ENCODE measurements around the gene PIN1.
"Not testable (repeated sequence)": the region's sequence is repeated elsewhere in the genome, so short reads cannot be mapped to it uniquely, and the experiment has no call there.

Gene PIN1

GRCh38 chr19:9818175-9818733 lies 16.9 kb upstream of the PIN1 start:
- Histone ChIP-seq H3K4me3 (ENCODE audit: control insufficient read depth in 1 of 7, extremely low read depth in 1 of 7, insufficient read depth in 4 of 7, low read depth in 2 of 7, low read length in 6 of 7) (peak overlapping the region; percentile 90 to 99 (median 95)), H3K9me3 (ENCODE audit: control extremely low read depth in 1 of 5, control insufficient read depth in 4 of 5, insufficient read depth in 2 of 5, low read depth in 1 of 5, low read length in 4 of 5) (peaks cover 0 to 3% (median 0%) of the 10 kb centered on the region in 5 experiments), H3K27ac (ENCODE audit: insufficient read depth in 1 of 2, low read depth in 1 of 2, low read length in 2 of 2, poor library complexity in 1 of 2, severe bottlenecking in 2 of 2) (peak overlapping the region; percentile 75 to 89), H3K27me3 (replicated peaks in 2 of 5; ENCODE audit: control insufficient read depth in 4 of 5, insufficient read depth in 5 of 5, low read length in 4 of 5) (no peaks in the 10 kb centered on the region), H3K36me3 (ENCODE audit: control insufficient read depth in 4 of 4, insufficient read depth in 4 of 4, low read length in 3 of 4) (peaks cover 3 to 8% (median 5%) of the 10 kb centered on the region in 4 experiments), H3K4me1 (ENCODE audit: control extremely low read depth in 1 of 4, control insufficient read depth in 4 of 4, insufficient read depth in 4 of 4, low read length in 3 of 4) (peaks cover 0 to 20% (median 14%) of the 10 kb centered on the region in 4 experiments)
- ChIA-PET CTCF (no interaction called here), POLR2A (interaction anchor here (0.7 to 1.7 kb wide), 6 partner anchors 9 to 583 kb away, joined by 3 to 7 read pairs (median 5); partner anchors contain the start of gene UBL5)
- peak in 2 of 3 donors; percentile 21 to 25 for DNase-seq
- under 1% methylated on average over 32 of the region's 39 CpGs for WGBS (ENCODE audit: insufficient coverage)

GRCh38 chr19:9818734-9819595 lies 16.2 kb upstream of the PIN1 start, which contains the start of gene FBXL12:
TSS of gene FBXL12 (minus strand) at chr19:9819079. CDS start at chr19:9818813, 266 bp downstream.
- WGBS (ENCODE audit: insufficient coverage): 0% methylated on average over 74 of the region's 82 CpGs
- no peaks in the 10 kb centered on the region for H3K27me3 ChIP-seq (replicated peaks in 2 of 5; ENCODE audit: control insufficient read depth in 4 of 5, insufficient read depth in 5 of 5, low read length in 4 of 5)
- ChIA-PET CTCF (no interaction called here), POLR2A (interaction anchor here (0.6 to 1.7 kb wide), 7 partner anchors 9 to 582 kb away, joined by 3 to 7 read pairs (median 5); partner anchors contain the start of genes UBL5 and ZNF846)
- peak; percentile 99 to 100 (median 99) for DNase-seq
- peak within 1 kb of the TSS; percentile 90 to 99 (median 95) for H3K4me3 ChIP-seq (ENCODE audit: control insufficient read depth in 1 of 7, extremely low read depth in 1 of 7, insufficient read depth in 4 of 7, low read depth in 2 of 7, low read length in 6 of 7)
- peaks cover 0 to 3% (median 0%) of the 10 kb centered on the region in 5 experiments for H3K9me3 ChIP-seq (ENCODE audit: control extremely low read depth in 1 of 5, control insufficient read depth in 4 of 5, insufficient read depth in 2 of 5, low read depth in 1 of 5, low read length in 4 of 5)
- H3K4me1 ChIP-seq (ENCODE audit: control extremely low read depth in 1 of 4, control insufficient read depth in 4 of 4, insufficient read depth in 4 of 4, low read length in 3 of 4): peaks cover 0 to 20% (median 14%) of the 10 kb centered on the region in 4 experiments
- peaks cover 2 to 8% (median 5%) of the 10 kb centered on the region in 4 experiments for H3K36me3 ChIP-seq (ENCODE audit: control insufficient read depth in 4 of 4, insufficient read depth in 4 of 4, low read length in 3 of 4)
- H3K27ac ChIP-seq (ENCODE audit: insufficient read depth in 1 of 2, low read depth in 1 of 2, low read length in 2 of 2, poor library complexity in 1 of 2, severe bottlenecking in 2 of 2): peak within 1 kb of the TSS; percentile 75 to 89

GRCh38 chr19:9819596-9819909 lies 15.6 kb upstream of the PIN1 start:
- Histone ChIP-seq H3K4me1 (ENCODE audit: control extremely low read depth in 1 of 4, control insufficient read depth in 4 of 4, insufficient read depth in 4 of 4, low read length in 3 of 4) (peaks cover 0 to 20% (median 14%) of the 10 kb centered on the region in 4 experiments), H3K9me3 (ENCODE audit: control extremely low read depth in 1 of 5, control insufficient read depth in 4 of 5, insufficient read depth in 2 of 5, low read depth in 1 of 5, low read length in 4 of 5) (peaks cover 0 to 3% (median 0%) of the 10 kb centered on the region in 5 experiments), H3K27ac (ENCODE audit: insufficient read depth in 1 of 2, low read depth in 1 of 2, low read length in 2 of 2, poor library complexity in 1 of 2, severe bottlenecking in 2 of 2) (peak overlapping the region in 1 of 2 experiments; percentile 43), H3K4me3 (ENCODE audit: control insufficient read depth in 1 of 7, extremely low read depth in 1 of 7, insufficient read depth in 4 of 7, low read depth in 2 of 7, low read length in 6 of 7) (peak overlapping the region; percentile 44 to 83 (median 61)), H3K27me3 (replicated peaks in 2 of 5; ENCODE audit: control insufficient read depth in 4 of 5, insufficient read depth in 5 of 5, low read length in 4 of 5) (no peaks in the 10 kb centered on the region), H3K36me3 (ENCODE audit: control insufficient read depth in 4 of 4, insufficient read depth in 4 of 4, low read length in 3 of 4) (peaks cover 2 to 8% (median 5%) of the 10 kb centered on the region in 4 experiments)
- POLR2A ChIA-PET: interaction anchor here (0.6 to 1.7 kb wide), 5 partner anchors 8 to 198 kb away, joined by 3 to 6 read pairs (median 3); partner anchors contain the start of genes UBL5 and ZNF846
- 0% methylated on average over 17 of the region's 21 CpGs for WGBS (ENCODE audit: insufficient coverage)
- DNase-seq: no peak
- CTCF ChIA-PET: no interaction called here

GRCh38 chr19:9820034-9820433 lies 15.1 kb upstream of the PIN1 start:
- H3K9me3 ChIP-seq (ENCODE audit: control extremely low read depth in 1 of 5, control insufficient read depth in 4 of 5, insufficient read depth in 2 of 5, low read depth in 1 of 5, low read length in 4 of 5); H3K27me3 ChIP-seq (replicated peaks in 2 of 5; ENCODE audit: control insufficient read depth in 4 of 5, insufficient read depth in 5 of 5, low read length in 4 of 5); DNase-seq; H3K27ac ChIP-seq (ENCODE audit: insufficient read depth in 1 of 2, low read depth in 1 of 2, low read length in 2 of 2, poor library complexity in 1 of 2, severe bottlenecking in 2 of 2); POLR2A ChIA-PET; CTCF ChIA-PET; H3K36me3 ChIP-seq (ENCODE audit: control insufficient read depth in 4 of 4, insufficient read depth in 4 of 4, low read length in 3 of 4): not testable (repeated sequence)
- 89% methylated on average over 2 of the region's 8 CpGs for WGBS (ENCODE audit: insufficient coverage)
- peaks cover 0 to 20% (median 14%) of the 10 kb centered on the region in 4 experiments for H3K4me1 ChIP-seq (ENCODE audit: control extremely low read depth in 1 of 4, control insufficient read depth in 4 of 4, insufficient read depth in 4 of 4, low read length in 3 of 4)
- H3K4me3 ChIP-seq (ENCODE audit: control insufficient read depth in 1 of 7, extremely low read depth in 1 of 7, insufficient read depth in 4 of 7, low read depth in 2 of 7, low read length in 6 of 7): peak overlapping the region in 5 of 7 experiments; percentile 54 to 83 (median 69)

GRCh38 chr19:9823816-9824215 lies 11.3 kb upstream of the PIN1 start:
- Histone ChIP-seq H3K27me3 (replicated peaks in 2 of 5; ENCODE audit: control insufficient read depth in 4 of 5, insufficient read depth in 5 of 5, low read length in 4 of 5) (no peaks in the 10 kb centered on the region), H3K4me1 (ENCODE audit: control extremely low read depth in 1 of 4, control insufficient read depth in 4 of 4, insufficient read depth in 4 of 4, low read length in 3 of 4) (peaks cover 5 to 27% (median 20%) of the 10 kb centered on the region in 4 experiments), H3K27ac (ENCODE audit: insufficient read depth in 1 of 2, low read depth in 1 of 2, low read length in 2 of 2, poor library complexity in 1 of 2, severe bottlenecking in 2 of 2) (no peak overlapping the region), H3K4me3 (ENCODE audit: control insufficient read depth in 1 of 7, extremely low read depth in 1 of 7, insufficient read depth in 4 of 7, low read depth in 2 of 7, low read length in 6 of 7) (no peak overlapping the region), H3K9me3 (ENCODE audit: control extremely low read depth in 1 of 5, control insufficient read depth in 4 of 5, insufficient read depth in 2 of 5, low read depth in 1 of 5, low read length in 4 of 5) (no peaks in the 10 kb centered on the region), H3K36me3 (ENCODE audit: control insufficient read depth in 4 of 4, insufficient read depth in 4 of 4, low read length in 3 of 4) (peaks cover 0 to 2% (median 1%) of the 10 kb centered on the region in 4 experiments)
- no peak for DNase-seq
- ChIA-PET POLR2A (no interaction called here), CTCF (no interaction called here)
- WGBS (ENCODE audit: insufficient coverage): 100% methylated on average over 3 of the region's 5 CpGs

- peak; percentile 87 to 91 (median 90) for DNase-seq
- Histone ChIP-seq H3K36me3 (ENCODE audit: control insufficient read depth in 4 of 4, insufficient read depth in 4 of 4, low read length in 3 of 4) (peaks cover 0 to 16% (median 10%) of the 10 kb centered on the region in 4 experiments), H3K4me1 (ENCODE audit: control extremely low read depth in 1 of 4, control insufficient read depth in 4 of 4, insufficient read depth in 4 of 4, low read length in 3 of 4) (peaks cover 5 to 24% (median 16%) of the 10 kb centered on the region in 4 experiments), H3K9me3 (ENCODE audit: control extremely low read depth in 1 of 5, control insufficient read depth in 4 of 5, insufficient read depth in 2 of 5, low read depth in 1 of 5, low read length in 4 of 5) (no peaks in the 10 kb centered on the region), H3K27ac (ENCODE audit: insufficient read depth in 1 of 2, low read depth in 1 of 2, low read length in 2 of 2, poor library complexity in 1 of 2, severe bottlenecking in 2 of 2) (peak within 1 kb of the TSS; percentile 79 to 90), H3K27me3 (replicated peaks in 2 of 5; ENCODE audit: control insufficient read depth in 4 of 5, insufficient read depth in 5 of 5, low read length in 4 of 5) (no peaks in the 10 kb centered on the region), H3K4me3 (ENCODE audit: control insufficient read depth in 1 of 7, extremely low read depth in 1 of 7, insufficient read depth in 4 of 7, low read depth in 2 of 7, low read length in 6 of 7) (peak within 1 kb of the TSS; percentile 75 to 99 (median 94))
- WGBS (ENCODE audit: insufficient coverage): under 1% methylated on average over 51 of the region's 62 CpGs
- POLR2A ChIA-PET: interaction anchor here (1.3 to 1.9 kb wide), 2 partner anchors 9 to 206 kb away, joined by 4 to 6 read pairs; partner anchors contain the start of gene FBXL12
- CTCF ChIA-PET: interaction anchor here (1.3 kb wide), 1 partner anchor 11 kb away, joined by 3 read pairs; no protein-coding TSS in a partner anchor
Measured at GRCh38 chr19:9827289-9828238, 7.6 kb upstream of the PIN1 start, which contains the start of gene UBL5. TSS of gene UBL5 (plus strand) at chr19:9827918. CDS start at chr19:9828338, 420 bp downstream.

Measured in common myeloid progenitor, CD34-positive (primary cell).